Common myeloid progenitor, CD34-positive (primary cell): ENCODE data around the gene TCERG1.

Source experiments
- CTCF ChIA-PET: fragments of 350-600 bp; sonication (Branson Sonifier 250); formaldehyde crosslinking; loops from one replicate; lab custom pipeline; 2021; ENCODE audit warnings: antibody characterized with exemption; lab: Charles Lee
- POLR2A ChIA-PET: fragments of 350-600 bp; sonication (Branson Sonifier 250); formaldehyde crosslinking; loops from one replicate; lab custom pipeline; 2021; ENCODE audit warnings: antibody characterized with exemption; lab: Charles Lee
- DNase-seq, 3 donors: peaks; one replicate each; pipeline versions ENCODE4 v3.0.0 to v3.0.0-alpha.2; 2013
- H3K27ac ChIP-seq, 2 experiments: 1 replicate in 1 of 2; 2 replicates in 1 of 2; pipeline ENCODE4 v1.7.0; 2013; ENCODE audit warnings: inconsistent platforms in 2 of 2, low read length in 2 of 2, mild to moderate bottlenecking in 2 of 2, low read depth in 1 of 2, moderate library complexity in 1 of 2; ENCODE audit not compliant: severe bottlenecking in 2 of 2, insufficient read depth in 1 of 2, poor library complexity in 1 of 2
- H3K27me3 ChIP-seq, 5 experiments: replicated peaks in 2 of 5; 1 replicate in 3 of 5; 2 replicates in 2 of 5; pipeline versions ENCODE4 v1.6.1 to v1.7.0; 2013; ENCODE audit warnings: low read length in 4 of 5, mild to moderate bottlenecking in 2 of 5, moderate library complexity in 2 of 5, inconsistent platforms in 1 of 5; ENCODE audit not compliant: insufficient read depth in 5 of 5, control insufficient read depth in 4 of 5
- H3K36me3 ChIP-seq, 4 experiments: 1 replicate in 2 of 4; 2 replicates in 2 of 4; pipeline versions ENCODE4 v1.6.1 to v1.7.0; 2013; ENCODE audit warnings: low read length in 3 of 4, control low read depth in 1 of 4, mild to moderate bottlenecking in 1 of 4; ENCODE audit not compliant: control insufficient read depth in 4 of 4, insufficient read depth in 4 of 4
- H3K4me1 ChIP-seq, 4 experiments: 1 replicate in 3 of 4; 2 replicates in 1 of 4; pipeline versions ENCODE4 v1.6.1 to v1.7.1; 2013; ENCODE audit warnings: low read length in 3 of 4, mild to moderate bottlenecking in 3 of 4, control low read depth in 1 of 4, inconsistent platforms in 1 of 4, moderate library complexity in 1 of 4; ENCODE audit not compliant: control insufficient read depth in 4 of 4, insufficient read depth in 4 of 4; ENCODE audit errors: control extremely low read depth in 1 of 4
- H3K4me3 ChIP-seq, 7 experiments: 1 replicate in 4 of 7; 2 replicates in 3 of 7; pipeline versions ENCODE4 v1.5.1 to v1.7.0; 2013; ENCODE audit warnings: mild to moderate bottlenecking in 7 of 7, low read length in 6 of 7, moderate library complexity in 6 of 7, inconsistent platforms in 2 of 7, low read depth in 2 of 7, control low read depth in 1 of 7; ENCODE audit not compliant: insufficient read depth in 4 of 7, control insufficient read depth in 1 of 7; ENCODE audit errors: extremely low read depth in 1 of 7
- H3K9me3 ChIP-seq, 5 experiments: 1 replicate in 4 of 5; 2 replicates in 1 of 5; pipeline versions ENCODE4 v1.6.1 to v1.7.1; 2013; ENCODE audit warnings: low read length in 4 of 5, mild to moderate bottlenecking in 2 of 5, inconsistent platforms in 1 of 5, low read depth in 1 of 5, moderate library complexity in 1 of 5; ENCODE audit not compliant: control insufficient read depth in 4 of 5, insufficient read depth in 2 of 5; ENCODE audit errors: control extremely low read depth in 1 of 5
- WGBS: methylation state at CpG from one replicate; pipeline ENCODE4 v1.1.5; 2013; ENCODE audit not compliant: insufficient coverage; 5-methylcytosine and 5-hydroxymethylcytosine counted together

Gene TCERG1

DNA sequence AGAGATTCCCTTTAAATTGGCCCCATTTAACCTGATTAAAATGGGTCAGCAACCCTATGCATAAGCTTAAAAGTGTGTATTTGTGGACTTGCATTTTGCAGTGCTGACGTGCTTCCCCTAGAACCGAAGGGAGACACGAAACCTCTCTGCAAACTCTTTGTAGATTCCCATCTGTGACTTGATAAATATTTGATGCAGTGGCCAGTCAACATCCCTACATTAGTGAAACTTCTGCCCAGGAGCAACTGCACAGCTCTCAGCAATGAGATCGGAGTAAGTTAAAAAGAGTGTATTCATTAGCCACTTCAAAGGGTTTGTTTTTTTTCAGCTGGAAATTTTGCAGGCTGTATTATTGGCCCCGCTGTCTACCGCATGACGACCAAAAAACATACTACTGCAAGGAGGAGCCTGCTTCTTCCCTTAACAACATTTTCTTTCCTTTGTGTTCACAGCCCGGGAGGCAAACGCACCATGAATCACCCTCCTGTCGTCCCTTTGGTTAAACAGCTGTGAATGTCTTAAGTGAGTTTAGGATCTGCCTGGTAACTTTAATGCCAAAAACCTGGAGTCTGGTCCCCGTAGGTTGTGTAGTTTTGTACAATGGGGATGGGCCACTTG is 38.0 kb upstream of the TCERG1 start:
- Histone ChIP-seq H3K27ac (no peak overlapping the region), H3K4me1 (peaks cover 0 to 3% (median 0%) of the 10 kb centered on the region in 4 experiments), H3K4me3 (no peak overlapping the region), H3K27me3 (no peaks in the 10 kb centered on the region), H3K36me3 (no peaks in the 10 kb centered on the region), H3K9me3 (no peaks in the 10 kb centered on the region)
- ChIA-PET POLR2A (no interaction called here), CTCF (interaction anchor here (1.8 kb wide), 1 partner anchor 16 kb away, joined by 4 read pairs; no protein-coding TSS in a partner anchor)
- no peak for DNase-seq
- WGBS = 95% methylated on average over 6 of the region's 11 CpGs

DNA sequence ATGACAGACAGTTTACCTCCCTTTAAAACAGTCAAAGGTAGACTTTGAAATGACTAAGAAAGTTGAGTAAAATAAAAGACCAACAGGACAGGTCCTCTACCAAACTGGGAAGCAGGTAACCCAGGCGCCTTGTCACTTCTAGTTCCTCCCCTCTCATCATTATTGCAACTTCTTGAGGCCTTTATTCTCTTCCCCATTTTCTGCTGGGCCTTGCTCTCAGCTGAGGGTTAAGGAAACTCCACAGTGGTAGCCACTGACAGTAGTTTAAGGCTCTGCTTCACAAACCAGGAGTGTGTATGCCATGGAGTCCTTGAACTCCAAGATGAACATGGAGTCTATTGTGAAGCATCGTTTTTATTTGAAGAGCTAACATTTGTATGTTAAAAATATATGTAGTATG is 36.9 kb upstream of the TCERG1 start:
- no peak for DNase-seq
- H3K9me3 ChIP-seq = no peaks in the 10 kb centered on the region
- no peak overlapping the region for H3K4me3 ChIP-seq
- peaks cover 0 to 3% (median 0%) of the 10 kb centered on the region in 4 experiments for H3K4me1 ChIP-seq
- H3K27ac ChIP-seq = no peak overlapping the region
- no peaks in the 10 kb centered on the region for H3K36me3 ChIP-seq
- CTCF ChIA-PET = interaction anchor here (0.6 to 0.8 kb wide), 2 partner anchors 25 to 1074 kb away, joined by 3 read pairs; no protein-coding TSS in a partner anchor
- POLR2A ChIA-PET = no interaction called here
- H3K27me3 ChIP-seq = no peaks in the 10 kb centered on the region
- 88% methylated on average over 1 of the region's 2 CpGs for WGBS

GRCh38 chr5:146419696-146420095 is 27.4 kb upstream of the TCERG1 start:
- ChIA-PET POLR2A (no interaction called here), CTCF (no interaction called here)
- no peaks in the 10 kb centered on the region for H3K4me1 ChIP-seq
- no peaks in the 10 kb centered on the region for H3K36me3 ChIP-seq
- peaks cover 0 to 2% (median 0%) of the 10 kb centered on the region in 5 experiments for H3K27me3 ChIP-seq
- H3K4me3 ChIP-seq = no peak overlapping the region
- H3K9me3 ChIP-seq = no peaks in the 10 kb centered on the region
- no peak overlapping the region for H3K27ac ChIP-seq
- peak; percentile 2 to 38 (median 19) for DNase-seq

GRCh38 chr5:146425023-146425422 is 22.1 kb upstream of the TCERG1 start:
- DNase-seq = no peak
- Histone ChIP-seq H3K4me3 (no peak overlapping the region), H3K4me1 (no peaks in the 10 kb centered on the region), H3K27me3 (peaks cover 0 to 5% (median 2%) of the 10 kb centered on the region in 5 experiments), H3K9me3 (no peaks in the 10 kb centered on the region), H3K36me3 (no peaks in the 10 kb centered on the region), H3K27ac (no peak overlapping the region)
- WGBS = 83% methylated on average over 12 of the region's 12 CpGs
- ChIA-PET POLR2A (no interaction called here), CTCF (interaction anchor here (0.7 to 5.6 kb wide), 10 partner anchors 9 to 136 kb away, joined by 3 to 42 read pairs (median 5); no protein-coding TSS in a partner anchor)

GRCh38 chr5:146426305-146426704 is 20.8 kb upstream of the TCERG1 start:
- Histone ChIP-seq H3K27ac (no peak overlapping the region), H3K4me1 (no peaks in the 10 kb centered on the region), H3K36me3 (no peaks in the 10 kb centered on the region), H3K27me3 (peaks cover 0 to 5% (median 2%) of the 10 kb centered on the region in 5 experiments), H3K4me3 (no peak overlapping the region), H3K9me3 (no peaks in the 10 kb centered on the region)
- CTCF ChIA-PET = interaction anchor here (0.9 to 5.6 kb wide), 9 partner anchors 10 to 171 kb away, joined by 3 to 42 read pairs (median 5); no protein-coding TSS in a partner anchor
- POLR2A ChIA-PET = no interaction called here
- DNase-seq = no peak
- no CpG with 5 or more reads among the region's 5 CpGs for whole genome bisulfite sequencing

DNA sequence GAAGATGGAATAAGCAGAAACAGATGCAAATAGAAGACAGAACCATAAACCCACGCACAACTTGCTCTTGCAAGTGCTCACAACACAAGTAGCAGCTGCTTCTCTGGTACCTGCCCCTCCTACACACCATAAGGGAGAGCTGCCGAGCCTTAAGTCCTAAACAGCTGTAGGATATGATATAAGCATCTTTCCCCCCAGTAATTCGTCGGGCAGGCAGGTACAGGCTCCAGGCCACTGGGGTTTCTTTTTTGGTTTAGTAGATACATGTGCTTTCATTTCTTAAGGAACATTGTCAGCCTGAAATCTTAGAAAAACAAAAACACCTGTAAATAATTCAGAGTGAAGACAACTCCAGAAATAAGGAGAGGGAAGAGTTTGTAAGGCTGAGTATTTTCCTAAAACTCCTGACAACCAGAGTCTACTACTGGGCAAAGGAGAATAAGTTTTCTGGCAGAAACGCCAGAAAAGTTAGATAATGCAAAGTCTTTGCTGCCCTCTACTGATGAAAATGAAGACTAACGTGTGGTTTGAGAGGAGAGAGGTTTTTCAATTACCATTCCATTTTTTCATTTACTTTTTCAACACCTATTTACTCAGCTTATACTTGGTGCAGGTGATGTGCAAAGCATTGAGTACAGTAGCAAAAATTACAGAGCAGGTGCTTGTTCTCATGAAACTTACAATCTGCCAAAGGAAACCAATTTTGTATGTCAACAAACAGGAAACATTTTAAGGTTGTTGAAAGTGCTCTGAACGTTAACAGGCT is 20.1 kb upstream of the TCERG1 start:
- Histone ChIP-seq H3K4me3 (no peak overlapping the region), H3K9me3 (no peaks in the 10 kb centered on the region), H3K27ac (no peak overlapping the region), H3K27me3 (peaks cover 0 to 5% (median 2%) of the 10 kb centered on the region in 5 experiments), H3K36me3 (no peaks in the 10 kb centered on the region), H3K4me1 (no peaks in the 10 kb centered on the region)
- DNase-seq = peak; percentile 38 to 58 (median 55)
- ChIA-PET CTCF (interaction anchor here (0.7 to 5.6 kb wide), 17 partner anchors 9 to 170 kb away, joined by 3 to 42 read pairs (median 4); no protein-coding TSS in a partner anchor), POLR2A (no interaction called here)
- 58% methylated on average over 2 of the region's 7 CpGs for WGBS

DNA sequence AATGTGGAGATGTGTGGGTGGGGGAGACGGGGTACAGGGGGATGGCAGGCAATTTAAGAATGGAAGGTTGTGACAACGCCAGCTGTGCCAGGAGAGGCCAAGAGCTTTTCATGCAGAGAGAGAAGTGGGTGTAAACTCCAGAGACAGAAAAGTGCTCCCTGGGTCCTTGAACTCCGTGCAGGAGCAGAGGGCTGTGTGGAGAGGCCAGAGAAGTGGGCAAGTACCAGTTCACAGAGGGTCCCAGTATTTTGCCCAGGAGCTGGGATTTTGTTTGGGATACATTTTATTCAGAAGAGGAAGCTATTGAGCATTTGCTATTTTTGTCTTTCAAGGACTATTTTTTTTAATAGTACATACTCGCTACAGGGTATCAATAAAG is 19.5 kb upstream of the TCERG1 start:
- no peak for DNase-seq
- Histone ChIP-seq H3K27me3 (peaks cover 0 to 5% (median 2%) of the 10 kb centered on the region in 5 experiments), H3K4me3 (no peak overlapping the region), H3K9me3 (no peaks in the 10 kb centered on the region), H3K27ac (no peak overlapping the region), H3K36me3 (no peaks in the 10 kb centered on the region), H3K4me1 (no peaks in the 10 kb centered on the region)
- ChIA-PET CTCF (interaction anchor here (0.5 to 5.6 kb wide), 18 partner anchors 9 to 553 kb away, joined by 3 to 42 read pairs (median 4); partner anchors contain the start of gene TCERG1), POLR2A (no interaction called here)
- 47% methylated on average over 3 of the region's 4 CpGs for WGBS
